Measurements from ENCODE around the gene C8G.

DNA sequence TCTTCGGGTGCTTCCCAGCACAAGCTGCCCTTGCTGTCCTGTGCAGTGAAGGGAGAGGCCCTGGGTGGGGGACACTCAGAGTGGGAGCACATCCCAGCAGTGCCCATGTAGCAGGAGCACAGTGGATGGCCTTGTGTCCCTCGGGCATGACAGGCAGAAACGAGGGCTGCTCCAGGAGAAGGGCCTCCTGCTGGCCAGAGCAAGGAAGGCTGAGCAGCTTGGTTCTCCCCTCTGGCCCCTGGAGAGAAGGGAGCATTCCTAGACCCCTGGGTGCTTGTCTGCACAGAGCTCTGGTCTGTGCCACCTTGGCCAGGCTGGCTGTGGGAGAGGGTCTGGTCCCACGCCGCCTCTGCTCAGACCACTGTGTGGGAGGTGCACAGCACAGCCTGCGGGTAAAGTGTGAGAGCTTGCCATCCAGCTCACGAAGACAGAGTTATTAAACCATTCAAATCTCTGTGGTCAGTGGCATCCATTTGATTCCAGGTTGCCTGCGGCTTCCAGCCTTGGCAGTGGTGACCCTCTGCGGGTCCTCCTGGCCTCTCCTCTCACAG, 18.8 kb upstream of the C8G start:
- no peak for TF ChIP-seq ATAD3A (CRISPR knock-in tag; IDR thresholded peaks at IDR 0.05)
- TF ChIP-seq, protein P1, sequence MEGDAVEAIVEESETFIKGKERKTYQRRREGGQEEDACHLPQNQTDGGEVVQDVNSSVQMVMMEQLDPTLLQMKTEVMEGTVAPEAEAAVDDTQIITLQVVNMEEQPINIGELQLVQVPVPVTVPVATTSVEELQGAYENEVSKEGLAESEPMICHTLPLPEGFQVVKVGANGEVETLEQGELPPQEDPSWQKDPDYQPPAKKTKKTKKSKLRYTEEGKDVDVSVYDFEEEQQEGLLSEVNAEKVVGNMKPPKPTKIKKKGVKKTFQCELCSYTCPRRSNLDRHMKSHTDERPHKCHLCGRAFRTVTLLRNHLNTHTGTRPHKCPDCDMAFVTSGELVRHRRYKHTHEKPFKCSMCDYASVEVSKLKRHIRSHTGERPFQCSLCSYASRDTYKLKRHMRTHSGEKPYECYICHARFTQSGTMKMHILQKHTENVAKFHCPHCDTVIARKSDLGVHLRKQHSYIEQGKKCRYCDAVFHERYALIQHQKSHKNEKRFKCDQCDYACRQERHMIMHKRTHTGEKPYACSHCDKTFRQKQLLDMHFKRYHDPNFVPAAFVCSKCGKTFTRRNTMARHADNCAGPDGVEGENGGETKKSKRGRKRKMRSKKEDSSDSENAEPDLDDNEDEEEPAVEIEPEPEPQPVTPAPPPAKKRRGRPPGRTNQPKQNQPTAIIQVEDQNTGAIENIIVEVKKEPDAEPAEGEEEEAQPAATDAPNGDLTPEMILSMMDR (CRISPR knock-in tag; IDR thresholded peaks at IDR 0.05) = 0 out of 2 replicates have a peak, but pooled peaks have one; percentile 24
- no peak for TF ChIP-seq ZMYM4 (CRISPR knock-in tag; IDR thresholded peaks at IDR 0.05)
- TF ChIP-seq ZNF567 (CRISPR knock-in tag; IDR thresholded peaks at IDR 0.05; ENCODE audit: borderline replicate concordance) = no peak
- TF ChIP-seq ZBTB40 (IDR thresholded peaks at IDR 0.05) = no peak
- no peak for TF ChIP-seq ZBTB40 (CRISPR knock-in tag; IDR thresholded peaks at IDR 0.05)
- no peak for TF ChIP-seq ZNF564 (CRISPR knock-in tag; IDR thresholded peaks at IDR 0.05)
- TF ChIP-seq, protein P2, sequence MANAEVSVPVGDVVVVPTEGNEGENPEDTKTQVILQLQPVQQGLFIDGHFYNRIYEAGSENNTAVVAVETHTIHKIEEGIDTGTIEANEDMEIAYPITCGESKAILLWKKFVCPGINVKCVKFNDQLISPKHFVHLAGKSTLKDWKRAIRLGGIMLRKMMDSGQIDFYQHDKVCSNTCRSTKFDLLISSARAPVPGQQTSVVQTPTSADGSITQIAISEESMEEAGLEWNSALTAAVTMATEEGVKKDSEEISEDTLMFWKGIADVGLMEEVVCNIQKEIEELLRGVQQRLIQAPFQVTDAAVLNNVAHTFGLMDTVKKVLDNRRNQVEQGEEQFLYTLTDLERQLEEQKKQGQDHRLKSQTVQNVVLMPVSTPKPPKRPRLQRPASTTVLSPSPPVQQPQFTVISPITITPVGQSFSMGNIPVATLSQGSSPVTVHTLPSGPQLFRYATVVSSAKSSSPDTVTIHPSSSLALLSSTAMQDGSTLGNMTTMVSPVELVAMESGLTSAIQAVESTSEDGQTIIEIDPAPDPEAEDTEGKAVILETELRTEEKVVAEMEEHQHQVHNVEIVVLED (CRISPR knock-in tag; IDR thresholded peaks at IDR 0.05; ENCODE audit: borderline replicate concordance) = no peak
- TF ChIP-seq ZNF777 (CRISPR knock-in tag; IDR thresholded peaks at IDR 0.05) = no peak
- TF ChIP-seq ETV6 (CRISPR knock-in tag; conservative IDR thresholded peaks at IDR 0.05) = no peak
- no peak for TF ChIP-seq ESRRA (CRISPR knock-in tag; IDR thresholded peaks at IDR 0.05; ENCODE audit: low read depth)
